ENCODE results near the gene ZNF695.
A peak's percentile ranks its signal among the peaks of the same experiment; 100 is the strongest.
"Not testable (repeated sequence)": the region's sequence is repeated elsewhere in the genome, so short reads cannot be mapped to it uniquely, and the experiment has no call there.

Gene ZNF695

DNA sequence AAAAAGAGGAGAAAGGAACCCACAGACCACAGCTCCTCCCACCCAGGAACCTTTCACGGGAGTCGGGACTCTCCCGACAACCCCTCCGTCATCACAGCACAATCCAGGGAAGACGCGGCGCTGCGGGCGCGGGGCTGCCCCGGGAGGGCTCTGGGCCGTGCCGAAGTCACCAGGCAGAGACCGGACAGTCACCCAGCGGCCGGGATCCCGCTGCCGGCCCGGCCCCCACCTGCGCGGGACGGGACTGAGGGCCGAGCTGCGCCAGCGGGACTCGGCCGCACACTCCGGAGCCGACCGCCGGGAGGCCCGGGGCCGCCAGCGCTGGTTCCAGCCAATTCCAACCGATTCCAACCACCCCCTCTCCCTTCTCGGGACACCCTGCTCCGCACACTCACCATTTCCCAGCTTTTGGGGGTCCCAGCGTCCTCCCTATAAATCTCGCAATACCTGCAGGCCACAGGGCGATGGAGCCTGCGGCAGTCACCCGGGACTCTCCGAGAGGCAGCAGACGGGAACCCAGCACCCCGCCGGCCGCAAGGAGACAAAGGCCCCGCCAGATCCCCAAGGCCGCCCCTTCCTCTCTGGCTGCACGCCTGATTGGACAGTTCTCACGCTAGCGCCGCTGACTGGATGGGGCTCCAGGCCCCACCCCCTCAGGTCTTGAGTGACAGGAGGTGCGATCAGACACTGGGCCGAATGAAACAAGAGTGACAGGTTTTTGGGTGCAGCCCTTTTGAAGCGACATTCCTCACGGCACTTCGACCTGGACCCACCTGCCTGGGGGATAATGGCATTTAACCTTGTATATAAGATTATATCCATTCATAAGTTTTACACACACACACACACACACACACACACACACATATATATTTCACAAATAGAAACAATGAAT is at the start of gene ZNF695:
TSS of gene ZNF695 (minus strand) at position 547 of the 895 bp plus-strand sequence. CDS start at position 398, 149 bp downstream.
- peak; percentile 72 for DNase-seq

DNA sequence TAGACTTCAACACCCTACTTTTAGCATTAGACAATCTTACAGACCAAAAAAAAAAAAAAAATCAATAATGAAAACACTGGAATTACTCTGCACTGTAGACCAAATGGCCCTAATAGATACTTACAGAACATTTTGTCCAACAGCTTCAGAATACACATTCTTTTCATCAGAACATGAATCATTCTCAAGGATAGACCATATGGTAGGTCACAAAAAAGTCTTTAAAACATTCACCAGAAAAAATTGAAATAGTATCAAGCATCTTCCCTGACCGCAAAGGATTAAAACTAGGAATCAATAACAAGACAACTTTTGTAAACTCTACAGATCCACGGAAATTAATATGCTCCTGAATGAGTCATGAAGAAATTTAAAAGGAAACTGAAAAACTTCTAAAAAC is 48.2 kb upstream of the ZNF695 start:
- DNase-seq: no peak

DNA sequence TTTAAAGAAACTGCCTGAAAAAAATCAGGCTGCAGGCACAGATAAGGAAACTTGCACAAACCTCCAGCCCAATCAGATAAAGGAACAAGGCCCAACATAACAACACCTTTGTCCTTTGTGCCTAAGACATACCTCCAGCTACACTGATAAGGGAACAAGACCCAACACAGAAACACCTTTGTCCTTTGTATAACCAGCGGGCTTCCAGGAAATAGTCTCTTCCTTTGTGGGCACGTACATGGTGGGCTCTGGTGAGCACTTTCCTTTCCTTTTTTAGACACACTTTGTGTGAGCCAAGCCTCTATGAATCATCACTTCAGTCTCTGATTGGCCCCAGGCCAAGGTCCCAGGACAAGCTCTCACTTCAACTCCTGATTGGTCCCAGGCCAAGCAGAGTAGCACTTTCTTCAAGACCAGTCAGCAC is 47.1 kb upstream of the ZNF695 start:
- no peak for DNase-seq

DNA sequence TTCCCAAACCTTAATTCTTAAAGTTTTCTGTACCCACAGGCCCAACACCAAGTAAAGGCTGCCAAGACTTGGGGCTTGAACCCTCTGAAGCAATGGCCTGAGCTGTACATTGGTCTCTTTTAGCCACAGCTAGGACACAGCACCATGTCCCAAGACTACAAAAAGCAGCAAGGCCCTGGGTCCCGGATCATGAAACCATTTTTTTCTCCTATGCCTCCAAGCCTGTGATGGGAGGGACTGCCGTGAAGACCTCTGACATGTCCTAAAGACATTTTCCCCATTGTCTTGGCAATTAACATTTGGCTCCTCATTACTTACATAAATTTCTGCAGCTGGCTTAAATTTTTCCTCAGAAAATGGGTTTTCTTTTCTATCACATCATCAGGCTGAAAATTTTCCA is 39.8 kb upstream of the ZNF695 start:
- no peak for DNase-seq

DNA sequence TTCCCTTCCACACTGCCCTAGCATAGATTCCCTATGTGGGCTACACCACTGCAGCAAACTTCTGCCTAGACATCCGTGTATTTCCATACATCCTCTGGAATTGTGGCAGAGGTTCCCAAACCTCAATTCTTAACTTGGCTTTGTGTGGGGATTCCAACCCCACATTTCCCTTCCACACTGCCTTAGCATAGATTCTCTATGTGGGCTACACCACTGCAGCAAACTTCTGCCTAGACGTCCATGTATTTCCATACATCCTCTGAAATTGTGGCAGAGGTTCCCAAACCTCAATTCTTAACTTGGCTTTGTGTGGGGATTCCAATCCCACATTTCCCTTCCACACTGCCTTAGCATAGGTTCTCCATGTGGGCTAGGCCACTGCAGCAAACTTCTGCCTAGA is 39.4 kb upstream of the ZNF695 start:
- no peak for DNase-seq

DNA sequence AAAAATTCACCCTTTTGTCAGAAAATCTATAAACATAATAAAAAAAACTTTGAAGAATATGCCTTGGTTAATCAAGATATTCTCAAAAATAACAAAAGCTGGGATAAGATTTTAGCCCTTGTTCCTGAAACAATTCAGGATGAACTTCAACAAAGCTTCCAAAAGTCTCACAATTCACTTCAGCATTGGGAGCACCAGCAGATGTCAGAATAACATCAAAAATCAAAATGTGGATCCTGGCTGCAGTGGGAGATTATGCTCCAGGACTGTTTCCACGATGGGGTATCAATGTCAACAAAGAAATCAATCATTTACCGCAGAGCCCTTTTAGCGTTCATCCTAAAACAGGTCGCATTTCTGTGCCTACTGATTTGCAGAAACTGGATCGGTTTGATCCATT is 35.5 kb upstream of the ZNF695 start:
- no peak for DNase-seq

DNA sequence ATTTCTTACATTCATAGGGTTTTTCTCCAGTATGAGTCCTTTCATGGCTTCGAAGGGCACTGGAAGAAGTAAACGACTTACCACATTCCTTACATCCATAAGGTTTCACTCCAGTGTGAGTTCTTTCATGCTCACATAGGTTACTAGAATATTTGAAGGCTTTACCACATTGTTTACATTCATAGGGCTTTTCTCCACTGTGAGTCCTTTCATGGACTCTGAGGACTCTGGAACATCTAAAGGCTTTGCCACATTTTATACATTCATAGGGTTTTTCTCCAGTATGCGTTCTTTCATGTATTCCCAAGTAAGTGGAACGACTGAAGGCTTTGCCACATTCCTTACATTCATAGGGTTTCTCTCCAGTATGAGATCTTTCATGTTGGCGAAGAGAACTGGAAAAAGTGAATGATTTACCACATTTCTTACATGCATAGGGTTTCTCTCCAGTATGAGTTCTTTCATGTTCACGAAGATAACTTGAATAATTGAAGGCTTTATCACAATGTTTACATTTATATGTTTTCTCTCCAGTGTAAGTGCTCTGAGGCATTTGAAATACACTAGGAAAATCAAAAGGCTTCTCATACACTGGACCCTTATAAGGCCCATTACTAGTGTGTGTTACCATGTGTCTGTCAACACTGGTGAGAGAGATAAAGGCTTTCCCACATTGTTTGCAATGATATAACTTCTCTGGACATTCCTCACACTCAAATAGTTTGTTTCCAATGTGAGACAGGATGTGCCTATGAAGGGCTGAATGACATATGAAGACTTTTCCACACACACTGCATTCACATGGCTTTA is 29.9 kb upstream of the ZNF695 start:
- no peak for DNase-seq

DNA sequence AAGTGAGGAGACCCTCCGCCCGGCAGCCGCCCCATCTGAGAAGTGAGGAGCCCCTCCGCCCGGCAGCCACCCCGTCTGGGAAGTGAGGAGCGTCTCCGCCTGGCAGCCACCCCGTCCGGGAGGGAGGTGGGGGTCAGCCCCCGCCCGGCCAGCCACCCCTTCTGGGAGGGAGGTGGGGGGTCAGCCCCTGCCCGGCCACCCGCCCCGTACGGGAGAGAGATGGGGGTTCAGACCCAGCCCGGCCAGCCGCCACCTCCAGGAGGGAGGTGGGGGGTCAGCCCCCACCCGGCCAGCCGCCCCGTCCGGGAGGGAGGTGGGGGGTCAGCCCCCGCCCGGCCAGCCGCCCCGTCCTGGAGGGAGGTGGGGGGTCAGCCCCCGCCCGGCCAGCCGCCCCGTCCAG is 24.4 kb upstream of the ZNF695 start:
- DNase-seq: not testable (repeated sequence)

DNA sequence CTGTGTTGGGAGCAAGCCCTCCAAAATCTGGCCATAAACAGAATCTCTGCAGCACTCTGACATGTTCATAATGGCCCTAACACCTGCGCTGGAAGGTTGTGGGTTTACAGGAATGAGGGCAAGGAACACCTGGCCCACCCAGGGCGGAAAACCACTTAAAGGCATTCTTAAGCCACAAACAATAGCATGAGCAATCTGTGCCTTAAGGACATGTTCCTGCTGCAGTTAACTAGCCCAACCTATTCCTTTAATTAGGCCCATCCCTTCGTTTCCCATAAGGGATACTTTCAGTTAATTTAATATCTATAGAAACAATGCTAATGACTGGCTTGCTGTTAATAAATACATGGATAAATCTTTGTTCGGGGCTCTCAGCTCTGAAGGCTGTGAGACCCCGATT is 16.8 kb upstream of the ZNF695 start:
- DNase-seq: not testable (repeated sequence)

DNA sequence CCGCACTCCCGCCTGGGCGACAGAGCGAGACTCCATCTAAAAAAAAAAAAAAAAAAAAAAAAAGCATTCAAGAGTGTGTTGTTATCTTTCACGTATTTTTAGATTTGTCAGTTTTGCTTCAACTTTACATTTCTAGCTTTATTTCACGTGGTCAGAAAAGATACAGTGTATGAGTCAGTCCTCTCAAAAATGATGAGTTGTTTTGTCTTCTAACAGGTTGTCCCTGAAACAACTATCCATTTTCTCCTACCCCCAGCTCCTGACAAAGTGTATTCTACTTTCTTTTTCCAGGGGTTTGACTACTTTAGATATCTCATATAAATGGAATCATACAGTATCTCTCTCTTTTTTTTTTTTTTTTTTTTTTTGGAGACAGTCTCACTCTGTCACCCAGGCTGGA is 5.5 kb upstream of the ZNF695 start:
- DNase-seq: no peak

DNA sequence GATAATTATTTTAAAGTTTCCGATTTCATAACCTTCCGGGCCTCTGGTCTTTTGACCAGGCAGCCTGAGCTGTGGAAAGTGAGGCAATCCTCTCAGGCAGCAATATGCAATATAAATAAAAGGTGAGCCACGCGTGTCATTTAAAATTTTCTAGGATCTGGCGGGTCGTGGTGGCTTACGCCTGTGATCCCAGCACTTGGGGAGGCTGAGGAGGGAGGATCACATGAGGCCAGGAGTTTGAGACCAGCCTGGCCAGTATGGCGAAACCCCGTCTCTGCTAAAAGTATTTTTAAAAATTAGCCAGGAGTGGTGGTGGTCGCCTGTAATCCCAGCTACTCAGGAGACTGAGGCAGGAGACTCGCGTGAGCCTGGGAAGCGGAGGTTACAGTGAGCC is 546 bp upstream of the ZNF695 start:
- no peak for DNase-seq

DNA sequence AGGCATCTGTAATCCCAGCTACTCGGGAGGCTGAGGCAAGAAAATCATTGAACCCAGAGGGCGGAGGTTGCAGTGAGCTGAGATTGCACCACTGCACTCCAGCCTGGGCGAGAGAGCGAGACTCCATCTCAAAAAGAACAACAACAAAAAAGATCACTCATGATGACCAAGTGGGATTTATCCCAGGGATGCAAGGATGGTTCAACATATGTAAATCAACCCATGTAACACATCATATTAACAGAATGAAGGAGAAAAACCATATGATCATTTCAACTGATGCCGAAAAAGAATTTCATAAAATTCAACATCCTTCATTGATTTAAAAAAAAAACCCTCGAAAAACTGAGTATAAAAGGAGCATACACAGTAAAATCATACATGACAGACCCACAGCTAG is 3.8 kb downstream of the ZNF695 start:
- DNase-seq: not testable (repeated sequence)

DNA sequence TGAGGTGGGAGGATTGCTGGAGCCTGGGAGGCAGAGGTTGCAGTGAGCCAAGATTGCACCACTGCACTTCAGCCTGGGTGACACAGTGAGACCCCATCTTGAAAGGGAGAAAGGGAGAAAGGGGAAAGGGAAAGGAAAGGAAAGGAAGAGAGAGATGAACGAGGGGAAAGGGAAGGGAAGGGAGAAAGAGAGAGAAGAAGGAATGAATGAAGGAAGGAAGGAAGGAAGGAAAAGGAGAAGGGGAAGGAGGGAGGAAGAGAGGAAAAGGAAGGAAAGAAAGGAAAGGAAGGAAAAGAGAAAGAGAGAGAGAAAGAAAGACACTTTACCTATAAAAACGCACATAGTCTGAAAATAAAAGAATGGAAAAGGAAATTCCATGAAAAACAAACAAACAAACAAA is 18.0 kb downstream of the ZNF695 start:
- DNase-seq: no peak

DNA sequence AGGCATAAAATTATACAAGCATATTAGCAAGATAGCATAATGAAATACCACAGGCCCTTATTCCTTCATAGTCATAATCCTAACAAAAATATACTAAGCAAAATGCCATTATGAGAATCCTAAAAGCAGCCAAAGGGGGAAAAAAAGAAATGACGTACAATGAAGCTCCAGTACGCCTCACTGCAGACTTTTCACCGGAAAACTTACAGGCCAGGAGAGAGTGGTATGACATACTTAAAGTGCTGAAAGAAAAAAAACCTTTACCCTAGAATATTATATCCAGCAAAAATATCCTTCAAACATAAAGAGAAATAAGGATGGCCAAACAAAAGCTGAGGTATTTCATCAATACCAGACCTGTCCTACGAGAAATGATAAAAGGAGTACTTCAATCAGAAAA is 19.5 kb downstream of the ZNF695 start:
- DNase-seq: no peak

DNA sequence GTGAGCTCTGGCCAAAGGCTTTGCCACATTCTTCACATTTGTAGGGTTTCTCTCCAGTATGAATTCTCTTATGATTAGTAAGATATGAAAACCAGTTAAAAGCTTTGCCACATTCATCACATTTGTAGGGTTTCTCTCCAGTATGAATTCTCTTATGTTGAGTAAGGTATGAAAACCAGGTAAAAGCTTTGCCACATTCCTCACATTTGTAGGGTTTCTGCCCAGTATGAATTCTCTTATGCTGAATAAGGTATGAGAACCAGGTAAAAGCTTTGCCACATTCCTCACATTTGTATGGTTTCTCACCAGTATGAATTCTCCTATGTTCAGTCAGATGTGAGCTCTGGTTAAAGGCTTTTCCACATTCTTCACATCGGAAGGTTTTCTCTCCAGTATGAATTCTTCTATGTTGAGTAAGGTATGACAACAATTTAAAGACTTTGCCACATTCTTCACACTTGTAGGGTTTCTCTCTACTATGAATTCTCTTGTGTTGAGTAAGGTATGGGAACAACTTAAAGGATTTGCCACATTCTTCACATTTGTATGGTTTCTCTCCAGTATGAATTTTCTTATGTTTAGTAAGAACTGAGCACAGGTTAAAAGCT is 20.7 kb downstream of the ZNF695 start:
- DNase-seq: no peak

DNA sequence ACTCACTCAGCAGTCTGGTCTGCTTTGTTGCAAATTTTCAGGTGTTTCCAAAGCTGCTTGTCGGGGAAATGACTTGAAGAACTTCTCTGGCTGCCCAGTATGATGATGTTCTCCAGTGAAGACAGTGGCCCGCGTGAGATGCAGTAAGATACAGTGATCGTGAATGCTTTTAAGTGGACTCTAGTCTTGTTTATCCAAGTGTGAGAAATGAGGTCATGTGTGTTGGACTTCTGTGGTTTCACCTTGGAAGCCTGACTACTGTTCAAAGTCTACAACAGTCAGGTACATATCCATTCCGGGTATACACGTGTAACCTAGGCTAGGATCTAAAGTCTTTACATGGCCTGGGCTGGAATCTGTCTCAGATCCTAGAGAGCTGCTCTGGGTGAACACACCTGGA is 29.1 kb downstream of the ZNF695 start:
- no peak for DNase-seq

DNA sequence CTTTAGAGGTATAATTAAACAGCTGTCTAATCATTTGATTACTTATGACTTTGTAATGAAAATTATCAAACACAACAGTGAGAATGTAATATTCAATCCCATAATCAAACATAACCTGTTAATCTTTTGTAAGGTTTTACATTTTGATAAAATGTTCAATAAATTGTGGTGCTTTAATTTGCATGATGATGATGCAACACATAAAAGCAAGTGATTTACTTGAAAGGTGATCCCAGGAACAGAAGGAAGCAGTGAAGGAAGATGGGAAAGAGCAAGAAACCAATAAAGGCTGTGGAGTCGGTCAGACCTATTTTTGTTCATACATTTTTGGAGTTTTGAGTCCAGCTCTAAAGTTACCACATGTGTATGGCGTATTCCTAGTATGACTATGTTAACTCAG is 29.6 kb downstream of the ZNF695 start:
- no peak for DNase-seq

DNA sequence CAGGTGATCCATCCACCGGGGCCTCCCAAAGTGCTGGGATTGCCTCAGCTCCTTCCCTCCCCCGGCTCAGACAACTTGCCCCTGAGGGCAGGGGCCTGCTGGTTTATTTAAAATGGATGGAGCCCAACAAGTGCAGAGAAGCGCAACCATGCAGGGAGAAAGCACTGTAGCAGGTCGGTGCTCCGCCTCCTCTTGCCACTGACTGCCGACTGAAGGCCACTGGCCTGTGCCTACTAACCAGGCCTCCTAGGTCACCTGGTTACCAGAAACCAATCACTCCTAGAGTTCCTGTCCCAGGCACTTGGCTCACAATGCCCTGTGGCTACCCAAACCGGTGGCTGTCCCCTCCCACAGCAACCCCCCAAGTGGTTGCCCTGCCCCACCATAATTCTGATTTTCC is 35.9 kb downstream of the ZNF695 start:
- DNase-seq: no peak

DNA sequence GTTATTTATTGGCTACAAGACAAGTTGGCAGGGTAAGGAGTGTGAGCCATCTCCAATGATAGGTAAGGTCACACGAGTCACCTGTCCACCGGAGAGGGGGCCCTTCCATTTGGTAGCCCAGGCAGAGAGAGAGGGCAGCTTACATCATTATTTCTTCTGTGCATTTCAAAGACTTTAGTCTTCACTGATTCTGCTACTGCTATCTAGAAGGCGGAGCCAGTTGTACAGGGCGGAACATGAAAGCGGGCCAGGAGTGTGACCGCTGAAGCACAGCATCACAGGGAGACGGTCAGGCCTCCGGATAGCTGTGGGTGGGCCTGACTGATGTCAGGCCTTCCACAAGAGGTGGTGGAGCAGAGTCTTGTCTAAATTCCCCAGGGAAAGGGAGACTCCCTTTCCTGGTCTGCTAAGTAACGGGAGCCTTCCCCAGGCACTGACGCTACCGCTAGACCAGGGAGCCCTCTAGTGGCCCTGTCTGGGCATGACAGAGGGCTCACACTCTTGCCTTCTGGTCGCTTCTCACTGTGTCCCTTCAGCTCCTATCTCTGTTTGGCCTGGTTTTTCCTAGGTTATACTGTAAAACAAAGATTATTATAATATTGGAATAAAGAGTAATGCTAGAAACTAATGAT is 36.7 kb downstream of the ZNF695 start:
- DNase-seq: peak; percentile 30

DNA sequence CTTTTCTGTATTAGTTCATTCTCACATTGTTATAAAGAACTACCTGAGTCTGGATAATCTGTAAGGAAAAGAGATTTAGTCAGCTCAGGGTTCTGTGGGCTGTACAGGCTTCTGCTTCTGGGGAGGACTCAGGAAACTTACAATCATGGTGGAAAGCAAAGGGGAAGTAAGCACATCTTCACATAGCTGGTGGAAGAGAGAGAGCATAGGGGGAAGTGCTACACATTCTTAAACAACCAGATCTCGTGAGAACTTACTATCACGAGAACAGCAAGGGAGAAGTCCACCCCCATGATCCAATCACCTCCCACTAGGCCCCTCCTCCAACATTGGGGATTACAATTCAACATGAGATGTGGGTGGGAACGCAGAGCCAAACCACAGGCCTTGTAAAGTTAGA is 38.2 kb downstream of the ZNF695 start:
- DNase-seq: no peak

DNA sequence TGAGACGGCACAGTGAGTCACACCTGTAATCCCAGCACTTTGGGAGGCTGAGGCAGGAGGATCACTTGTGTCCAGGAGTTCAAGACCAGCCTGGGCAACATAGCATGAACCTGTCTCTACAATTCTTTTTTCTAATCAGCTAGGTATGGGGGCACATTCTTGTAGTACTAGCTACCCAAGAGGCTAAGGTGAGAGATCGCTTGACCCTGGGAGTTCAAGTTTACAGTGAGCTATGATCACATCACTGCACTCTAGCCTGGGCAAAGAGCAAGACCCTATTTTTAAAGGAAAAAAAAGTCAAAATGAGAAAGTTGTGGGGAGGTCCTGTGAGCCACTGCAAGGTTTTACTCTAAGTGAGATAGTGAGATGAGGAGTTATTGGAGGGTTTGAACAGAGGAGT is 41.4 kb downstream of the ZNF695 start:
- no peak for DNase-seq

DNA sequence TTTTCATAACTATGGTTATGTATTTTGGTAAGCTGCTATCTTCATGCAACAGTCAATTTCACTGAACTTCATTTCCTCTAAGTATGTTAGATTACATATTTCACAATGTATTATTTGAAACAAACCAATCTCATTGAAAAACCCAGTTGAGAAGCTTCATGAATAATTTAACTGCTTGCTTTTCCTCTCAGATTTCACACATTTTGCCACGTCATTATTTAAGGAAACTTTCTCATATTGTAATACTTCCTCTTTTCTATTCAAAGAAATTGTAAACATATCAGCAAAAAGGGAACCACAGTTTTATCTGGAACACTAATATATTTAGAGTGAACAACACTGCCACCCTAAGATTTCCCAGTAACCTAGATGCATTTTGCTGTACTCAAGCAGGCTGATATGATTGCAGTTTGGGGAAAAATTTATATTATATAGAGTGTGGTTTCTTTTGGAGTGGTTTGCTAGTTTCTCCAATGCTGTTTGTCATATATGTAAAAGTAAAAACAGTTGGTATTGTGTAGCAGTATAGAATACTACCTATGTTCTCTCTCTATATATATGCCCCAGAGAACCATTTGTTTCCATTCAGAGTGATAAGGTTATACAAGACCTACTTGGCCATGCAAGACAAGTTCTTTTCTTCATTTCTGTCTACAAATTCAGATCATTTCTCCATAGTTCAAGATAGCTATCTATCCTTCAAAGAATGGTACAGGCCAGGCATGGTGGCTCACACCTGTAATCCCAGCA is 47.7 kb downstream of the ZNF695 start:
- DNase-seq: no peak

Measured in CD4-positive, alpha-beta T cell treated with Interleukin-15 for 1 hour (primary cell).